LNCAP (cell line): ENCODE results near the gene COQ3.

ENCODE experiments used
- CTCF ChIP-seq: fragments of 450-650 bp; IDR thresholded peaks from 2 replicates; pipeline ENCODE4 v1.5.1; 2017; ENCODE audit warnings: mild to moderate bottlenecking

COQ3 gene

GRCh38 chr6:99409672-99410071, 15.7 kb upstream of the COQ3 start:
- TF ChIP-seq CTCF, result no peak

- TF ChIP-seq CTCF, result no peak
Measured at GRCh38 chr6:99407076-99407475, 13.1 kb upstream of the COQ3 start.

GRCh38 chr6:99402448-99402847, 8.5 kb upstream of the COQ3 start:
- TF ChIP-seq CTCF, result no peak

DNA sequence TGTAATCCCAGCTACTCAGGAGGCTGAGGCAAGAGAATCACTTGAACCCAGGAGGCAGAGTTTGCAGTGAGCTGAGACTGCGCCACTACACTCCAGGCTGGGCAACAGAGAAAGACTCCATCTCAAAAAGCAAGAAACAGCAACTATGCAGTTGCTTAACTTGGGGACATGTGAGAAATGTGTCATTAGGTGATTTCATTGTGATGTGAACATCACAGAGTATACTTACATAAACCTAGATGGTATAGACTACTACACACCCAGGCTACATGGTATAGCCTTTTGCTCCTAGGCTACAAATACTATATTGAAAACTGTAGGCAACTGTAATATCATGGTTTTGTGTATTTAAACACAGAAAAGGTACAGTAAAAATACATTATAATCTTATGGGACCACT, 3.3 kb upstream of the COQ3 start:
- TF ChIP-seq CTCF, result no peak

GRCh38 chr6:99393366-99393697, 663 bp downstream of the COQ3 start:
- TF ChIP-seq CTCF, result no peak

- no peak for TF ChIP-seq CTCF
Measured at GRCh38 chr6:99390896-99391295, 3.1 kb downstream of the COQ3 start.

DNA sequence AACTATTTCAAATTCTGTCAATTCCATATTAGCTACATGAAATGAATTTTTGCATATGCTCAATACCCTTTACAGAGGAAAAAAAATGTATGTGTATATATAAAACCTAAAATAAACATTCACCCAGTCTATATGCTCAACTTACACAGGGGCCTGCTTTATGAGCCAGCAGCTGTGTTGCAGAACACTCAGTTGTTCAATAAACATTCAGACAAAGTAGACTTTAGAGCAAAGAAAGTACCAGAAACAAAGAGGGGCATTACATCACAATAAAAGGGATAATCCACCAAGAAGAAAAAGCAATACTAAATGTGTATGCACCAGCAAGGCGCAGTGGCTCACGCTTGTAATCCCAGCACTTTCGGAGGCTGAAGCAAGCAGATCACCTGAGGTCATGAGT, 9.5 kb downstream of the COQ3 start:
- TF ChIP-seq CTCF, result no peak

DNA sequence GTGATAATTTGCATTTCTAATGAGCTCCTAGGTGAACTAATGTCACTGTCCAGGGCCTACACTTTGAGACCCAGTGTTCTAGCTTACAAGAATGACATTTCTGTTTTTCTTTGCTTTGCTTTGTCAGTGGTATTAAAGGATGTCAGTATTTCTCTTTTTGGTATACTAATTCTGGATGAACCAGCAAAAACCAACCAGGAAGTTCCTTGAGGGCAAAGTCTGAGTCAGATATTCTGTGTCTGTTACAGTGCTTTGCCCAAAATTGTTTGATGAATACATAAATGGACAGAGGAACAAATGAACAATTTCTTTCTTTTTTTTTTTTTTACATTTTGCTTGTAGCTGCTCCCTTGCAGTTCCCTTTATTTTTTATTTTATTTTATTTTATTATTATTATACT, 15.4 kb downstream of the COQ3 start:
- no peak for TF ChIP-seq CTCF
